ENCODE data around the gene ETNK2.
"Not testable (repeated sequence)": the region's sequence is repeated elsewhere in the genome, so short reads cannot be mapped to it uniquely, and the experiment has no call there.

Gene ETNK2

DNA sequence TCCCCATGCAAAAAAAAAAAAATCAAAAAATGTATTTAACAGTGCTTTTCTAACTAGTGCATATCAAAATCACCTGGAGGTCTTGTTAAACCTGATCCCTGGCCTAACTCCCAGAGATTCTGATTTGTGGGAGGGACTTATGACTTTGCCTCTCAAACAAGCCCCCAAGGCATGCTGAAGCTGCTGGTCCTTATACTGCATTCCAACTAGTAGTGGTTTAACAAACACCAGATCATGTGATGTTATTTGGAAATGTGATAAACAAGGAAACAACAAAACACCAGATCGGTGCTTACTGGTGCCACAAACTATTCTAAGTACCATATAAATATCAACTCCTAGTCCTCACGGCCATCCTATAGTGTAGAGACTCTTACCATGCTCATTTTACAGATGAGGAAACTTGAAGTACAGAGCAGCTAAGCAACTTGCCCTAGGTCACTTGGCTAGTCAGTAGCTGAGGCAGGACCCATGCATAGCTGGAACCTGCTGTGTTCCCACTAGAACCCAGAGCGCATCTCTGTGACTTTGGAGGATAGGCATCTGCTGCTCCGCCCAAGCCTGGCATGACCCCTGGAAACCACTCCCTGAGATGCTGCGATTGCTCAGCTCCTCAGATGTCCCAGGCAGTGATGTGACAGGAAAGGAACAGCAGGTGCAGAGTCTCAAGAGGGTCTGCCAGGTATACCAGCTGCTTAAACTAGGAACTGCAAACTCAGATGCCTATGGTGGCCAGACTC, 40.8 kb downstream of the ETNK2 start:
- no peak for DNase-seq
- in situ Hi-C loops (cut with MboI; ENCODE audit: low pct_unique_long_range_greater_than_20kb, low sequenced_read_pairs) = no loop called here

DNA sequence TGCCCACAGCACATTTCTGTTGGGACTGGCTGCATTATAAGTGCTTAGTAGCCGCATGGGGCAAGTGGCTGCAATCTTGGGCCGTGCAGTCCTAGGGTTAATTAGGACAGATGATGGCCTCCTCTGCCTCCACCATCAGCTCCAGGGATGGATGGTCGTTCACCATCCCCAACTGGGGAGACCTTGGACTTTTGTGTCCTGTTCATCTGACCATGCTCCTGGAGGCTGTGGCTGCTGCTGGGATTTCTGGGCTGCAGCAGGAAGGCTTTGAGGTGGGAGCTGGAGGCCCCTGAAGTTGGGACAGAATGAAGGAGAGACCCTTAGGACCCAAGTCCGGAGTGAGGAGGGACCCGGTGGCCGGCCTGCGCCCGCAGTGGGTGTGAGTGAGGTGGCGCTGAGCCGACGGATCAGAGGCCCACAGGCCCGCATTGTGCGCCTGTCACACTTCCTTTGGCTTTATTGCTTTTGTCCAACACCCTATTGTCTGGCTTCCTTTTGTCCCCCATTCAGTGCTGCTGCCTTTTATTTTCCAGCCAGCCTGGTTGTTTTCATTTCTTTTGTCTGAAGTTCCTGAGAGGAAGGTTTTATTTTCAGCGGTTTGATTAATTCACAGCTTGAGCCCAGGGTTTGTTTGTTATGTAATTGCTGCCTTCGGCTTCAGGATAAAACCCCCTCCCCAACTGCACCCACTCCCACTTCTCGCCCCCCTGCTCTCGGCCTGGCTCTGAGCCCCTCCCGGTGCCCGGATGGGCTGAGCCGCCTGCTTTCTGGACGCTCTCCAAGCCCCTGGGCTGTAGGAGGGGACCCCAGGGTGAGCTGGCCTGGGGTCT, 43.3 kb downstream of the ETNK2 start:
- no peak for DNase-seq
- in situ Hi-C loops (cut with MboI; ENCODE audit: low pct_unique_long_range_greater_than_20kb, low sequenced_read_pairs) = no loop called here

DNA sequence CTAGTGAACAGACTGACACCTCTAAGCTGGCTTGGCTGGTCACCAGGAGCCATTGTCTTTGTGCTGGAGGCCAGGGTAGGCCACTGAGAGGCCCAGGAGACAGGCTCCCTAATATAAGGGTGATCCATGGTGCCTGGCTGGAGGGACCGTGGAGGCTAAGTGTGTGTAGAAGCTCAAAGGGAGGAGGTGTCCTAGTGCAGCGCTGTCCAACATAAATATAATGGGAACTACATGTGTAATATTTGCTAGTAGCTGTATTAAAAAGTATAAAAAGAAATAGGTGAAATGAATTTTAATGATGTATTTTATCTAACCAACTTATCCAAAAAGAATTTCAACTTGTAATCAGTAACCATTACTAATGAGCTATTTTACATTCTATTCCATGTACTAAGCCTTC, 44.0 kb downstream of the ETNK2 start:
- in situ Hi-C loops (cut with MboI; ENCODE audit: low pct_unique_long_range_greater_than_20kb, low sequenced_read_pairs) = no loop called here
- DNase-seq = no peak

DNA sequence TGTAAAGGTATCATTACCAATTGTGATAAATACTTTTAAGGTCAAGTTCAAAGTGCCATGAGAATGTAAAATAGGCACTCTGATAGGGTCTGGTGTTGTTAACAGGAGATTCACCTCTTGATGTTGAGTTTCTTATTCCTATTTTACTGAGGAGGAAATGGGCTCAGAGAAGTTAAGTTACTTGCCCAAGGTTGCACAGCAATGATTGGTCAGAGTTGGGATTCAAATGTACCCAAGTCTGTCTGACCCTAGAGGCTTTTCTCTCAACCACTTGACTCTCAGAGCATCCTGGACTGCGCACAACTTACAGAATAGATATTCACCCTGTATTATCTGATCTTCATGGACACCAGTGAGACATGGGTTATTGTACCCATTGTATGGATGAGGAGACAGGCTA, 45.0 kb downstream of the ETNK2 start:
- in situ Hi-C loops (cut with MboI; ENCODE audit: low pct_unique_long_range_greater_than_20kb, low sequenced_read_pairs) = no loop called here
- no peak for DNase-seq

DNA sequence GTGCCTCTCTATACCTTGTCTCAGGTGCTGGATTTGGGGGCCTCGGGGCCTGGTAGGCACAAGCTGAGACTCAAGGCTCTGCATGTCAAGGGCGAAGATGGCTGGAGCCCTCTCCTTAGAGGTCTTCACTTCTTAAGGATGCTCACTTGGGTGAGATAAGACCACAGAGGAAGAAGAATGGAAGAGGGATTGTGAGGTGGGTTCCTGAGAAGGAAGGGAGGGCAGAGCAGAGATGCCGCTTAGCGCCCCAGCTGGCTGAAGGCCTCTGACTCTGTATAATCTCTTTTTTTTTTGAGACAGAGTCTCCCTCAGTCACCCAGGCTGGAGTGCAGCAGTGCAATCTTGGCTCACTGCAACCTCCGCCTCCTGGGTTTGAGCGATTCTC, 46.7 kb downstream of the ETNK2 start:
- no peak for DNase-seq
- in situ Hi-C loops (cut with MboI; ENCODE audit: low pct_unique_long_range_greater_than_20kb, low sequenced_read_pairs) = no loop called here

DNA sequence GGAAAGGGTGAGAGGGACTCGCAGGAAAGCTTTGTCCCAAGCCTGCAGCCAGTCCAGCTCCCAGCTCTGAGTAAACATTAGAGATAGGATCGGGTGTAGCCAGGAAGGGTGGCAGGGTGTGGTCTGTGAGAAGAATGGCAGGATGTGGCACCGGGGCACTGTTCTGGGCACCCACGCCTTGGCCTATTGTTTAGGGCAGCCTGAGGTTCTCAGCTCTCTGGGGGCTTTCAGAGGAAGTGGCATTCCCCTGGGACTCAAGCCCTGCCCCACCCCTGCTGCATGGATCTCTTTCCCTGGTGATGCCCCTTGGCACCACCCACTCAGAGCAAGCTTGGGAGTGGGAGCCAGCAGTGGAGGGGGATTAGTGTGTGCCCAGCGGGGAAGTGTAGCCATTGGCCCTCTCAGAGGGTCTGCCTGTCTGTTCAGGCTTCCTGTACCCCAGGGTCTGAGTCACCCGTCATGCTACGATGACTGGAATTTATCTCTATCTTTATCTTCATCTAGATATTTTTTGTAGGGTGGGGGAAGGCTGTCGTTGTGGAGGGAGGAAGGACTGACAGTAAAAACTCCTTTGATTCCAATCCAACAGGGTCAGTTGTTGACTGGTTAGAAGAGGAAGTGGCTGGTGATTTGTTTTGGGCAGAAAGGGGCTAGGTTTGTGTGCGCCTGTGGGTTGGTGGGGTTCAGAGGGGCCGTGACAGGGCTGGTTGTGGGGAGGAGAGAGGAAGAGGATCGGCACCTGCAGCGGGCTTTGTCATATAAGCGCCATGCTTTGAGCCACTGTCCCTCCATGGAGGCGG, 47.3 kb downstream of the ETNK2 start:
- in situ Hi-C loops (cut with MboI; ENCODE audit: low pct_unique_long_range_greater_than_20kb, low sequenced_read_pairs) = no loop called here
- no peak for DNase-seq

DNA sequence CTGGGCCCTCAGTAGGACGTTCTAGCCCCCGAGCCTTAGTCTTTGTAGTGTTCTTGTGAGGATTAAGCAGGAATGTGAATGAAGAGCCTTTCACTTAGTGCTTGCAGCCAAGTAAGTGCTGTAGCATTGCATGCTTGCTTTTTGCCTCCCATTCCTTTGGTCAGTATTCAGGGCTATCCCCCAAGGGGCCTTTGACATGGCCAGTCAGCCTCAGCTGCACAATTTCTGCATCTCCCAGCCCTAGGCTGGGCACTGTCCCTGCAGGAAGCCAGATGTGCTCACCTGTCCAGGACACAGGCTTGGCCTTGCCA, 48.5 kb downstream of the ETNK2 start:
- in situ Hi-C loops (cut with MboI; ENCODE audit: low pct_unique_long_range_greater_than_20kb, low sequenced_read_pairs) = no loop called here
- DNase-seq = no peak

DNA sequence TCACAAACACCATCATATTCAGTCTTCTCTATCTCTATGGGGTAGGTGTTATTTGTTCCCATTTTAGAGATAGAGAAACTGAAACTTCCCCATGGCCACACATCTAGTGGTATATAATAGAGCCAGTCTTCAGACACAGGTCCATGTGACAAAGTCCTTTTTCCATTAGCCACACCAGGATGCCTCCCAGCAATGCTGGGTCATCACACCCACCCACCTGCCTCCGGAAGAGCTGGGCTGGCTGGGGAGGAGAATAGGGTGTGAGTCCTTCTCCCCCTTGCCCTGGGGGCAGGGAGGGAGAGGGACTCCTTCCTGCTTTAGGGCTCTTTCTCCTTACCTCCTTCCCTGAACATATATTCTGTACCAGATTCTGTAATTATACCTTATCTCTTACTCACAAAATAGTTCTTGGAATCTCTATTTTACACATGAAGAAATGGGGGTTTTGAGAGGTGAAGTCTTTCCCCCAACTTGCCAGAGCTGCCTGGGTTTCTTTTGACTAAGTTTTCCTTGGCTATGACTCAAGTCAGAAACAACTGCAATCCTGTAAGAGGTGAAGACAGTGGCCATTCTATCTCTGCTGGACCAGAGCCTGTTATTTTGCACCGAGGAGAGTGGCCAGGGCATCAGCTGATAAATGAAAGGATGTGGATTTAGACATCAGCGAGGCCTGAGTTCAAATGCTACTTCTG, 49.0 kb downstream of the ETNK2 start:
- in situ Hi-C loops (cut with MboI; ENCODE audit: low pct_unique_long_range_greater_than_20kb, low sequenced_read_pairs) = no loop called here
- no peak for DNase-seq

DNA sequence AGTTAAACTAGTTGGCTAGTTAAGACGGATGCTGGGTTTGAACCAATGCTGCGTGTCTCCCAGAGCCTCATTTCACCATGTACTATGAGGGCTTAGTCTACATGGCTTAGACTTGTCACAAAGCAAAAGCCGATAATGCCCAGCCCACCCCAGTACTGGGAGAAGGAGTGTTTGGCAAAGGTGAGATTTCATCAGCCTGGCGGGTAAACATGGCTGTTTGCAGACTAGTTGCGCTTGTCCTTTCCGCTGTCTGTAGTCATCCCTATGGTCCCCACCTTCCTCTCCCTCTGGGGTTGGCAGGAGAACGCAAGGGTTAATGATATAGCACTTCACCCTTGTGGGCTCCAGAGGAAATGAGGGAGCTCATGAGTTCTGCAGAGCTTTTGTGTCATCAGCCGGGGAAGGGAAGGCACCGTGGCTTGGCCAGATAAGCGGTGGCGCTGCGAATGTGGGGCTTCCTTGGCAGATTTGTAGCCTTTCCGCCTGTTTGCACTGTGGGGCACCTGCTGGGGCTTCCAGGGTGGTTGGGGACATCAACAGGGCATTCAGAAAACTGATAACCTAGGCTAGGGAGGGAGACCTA, 49.7 kb downstream of the ETNK2 start:
- in situ Hi-C loops (cut with MboI; ENCODE audit: low pct_unique_long_range_greater_than_20kb, low sequenced_read_pairs) = no loop called here
- peak; percentile 12 for DNase-seq

DNA sequence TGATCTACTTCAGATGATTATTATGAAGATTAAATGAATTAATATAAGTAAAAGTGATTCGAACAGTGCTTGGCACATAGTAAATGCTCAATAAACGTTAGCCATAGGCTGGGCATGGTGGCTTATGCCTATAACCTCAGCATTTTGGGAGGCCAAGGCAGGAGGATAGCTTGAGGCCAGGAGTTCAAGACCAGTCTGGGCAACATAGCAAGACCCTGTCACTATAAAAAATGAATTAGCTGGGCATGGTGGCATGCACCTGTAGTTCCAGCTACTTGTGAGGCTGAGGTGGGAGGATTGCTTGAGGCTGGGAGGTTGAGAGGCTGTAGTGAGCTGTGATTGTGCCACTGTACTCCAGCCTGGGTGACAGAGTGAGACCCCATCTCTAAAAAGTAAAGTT, 52.1 kb downstream of the ETNK2 start:
- in situ Hi-C loops (cut with MboI; ENCODE audit: low pct_unique_long_range_greater_than_20kb, low sequenced_read_pairs); DNase-seq: not testable (repeated sequence)

DNA sequence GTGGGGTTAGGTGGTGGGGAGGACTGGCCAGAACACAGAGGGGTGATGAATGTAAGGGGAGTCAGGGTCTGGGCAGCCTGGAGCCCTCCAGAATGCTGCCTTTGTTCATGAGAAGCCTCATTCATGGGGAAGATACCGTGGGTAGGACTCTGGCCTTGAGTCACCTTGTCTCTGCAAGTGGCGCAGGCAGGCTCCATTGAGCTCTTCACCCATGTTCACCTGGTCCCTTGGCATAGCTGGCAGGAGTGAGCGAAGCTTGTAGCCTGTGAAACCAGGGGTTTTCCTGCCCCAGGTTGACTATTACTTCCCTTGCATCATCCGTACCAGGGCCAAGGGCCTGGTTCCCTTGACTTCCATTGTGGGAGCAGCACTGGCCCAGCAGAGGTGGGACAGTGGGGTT, 53.2 kb downstream of the ETNK2 start:
- no peak for DNase-seq

DNA sequence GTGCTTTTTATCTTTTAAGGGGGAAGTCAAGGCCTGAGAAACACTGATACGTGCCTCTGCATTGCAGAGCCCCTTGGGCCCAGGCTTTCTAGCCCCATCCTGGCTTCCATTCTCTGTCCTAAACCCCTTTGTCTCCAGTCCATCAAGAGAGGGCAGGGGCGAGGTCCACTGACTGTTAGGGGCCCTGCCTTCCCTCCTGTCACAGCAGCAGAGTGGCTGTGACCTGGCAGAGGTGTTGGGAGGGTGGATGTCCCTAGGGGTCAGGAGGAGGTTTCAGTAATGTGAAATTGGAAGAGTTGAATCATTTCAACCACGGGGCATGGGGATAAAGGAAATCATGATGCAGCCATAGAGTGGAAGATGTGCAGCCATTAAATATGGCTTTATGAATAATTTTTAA, 54.9 kb downstream of the ETNK2 start:
- no peak for DNase-seq
- in situ Hi-C loops (cut with MboI; ENCODE audit: low pct_unique_long_range_greater_than_20kb, low sequenced_read_pairs) = no loop called here

More for the DNA sequence above, 53.2 kb downstream of the ETNK2 start:
- in situ Hi-C loops (cut with MboI; ENCODE audit: low pct_unique_long_range_greater_than_20kb, low sequenced_read_pairs) = no loop called here

DNA sequence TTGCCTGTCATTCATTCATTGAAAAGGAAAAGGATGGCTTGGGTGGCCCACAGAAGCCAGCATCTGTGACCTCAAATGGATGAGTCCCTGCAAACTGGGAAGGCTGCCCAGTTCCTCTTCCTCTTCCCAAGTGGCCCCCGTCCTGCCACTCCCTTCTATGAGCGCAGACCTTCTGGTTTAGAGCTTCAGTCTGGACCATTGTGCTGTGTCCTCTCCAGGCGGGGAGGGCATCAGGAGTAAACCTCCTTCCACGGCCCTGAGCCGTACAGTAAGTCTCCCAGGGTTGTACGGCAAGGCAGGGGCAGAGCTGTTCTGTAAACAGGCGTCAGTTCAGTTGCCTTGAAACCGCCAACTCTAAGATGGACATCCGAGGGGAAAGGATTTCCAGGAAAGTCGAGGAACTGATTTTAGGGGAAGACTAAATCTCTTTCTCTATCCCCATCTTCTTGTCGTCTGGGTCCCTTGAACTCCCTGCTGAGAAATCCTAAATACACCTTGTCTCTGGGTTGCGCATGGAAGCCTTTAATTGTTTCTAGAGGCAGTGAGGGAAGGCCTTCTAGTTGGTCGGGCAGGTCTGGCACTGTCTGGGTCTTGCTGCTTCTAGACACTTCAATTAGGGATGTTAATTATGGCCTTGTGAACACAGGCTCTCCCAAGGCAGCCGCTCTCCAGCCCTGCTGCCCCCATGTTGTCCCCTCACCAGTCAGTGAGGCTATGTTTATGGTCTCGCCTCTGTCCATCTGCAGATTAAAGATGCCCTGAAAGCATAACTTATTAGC, 56.8 kb downstream of the ETNK2 start:
- DNase-seq = no peak
- in situ Hi-C loops (cut with MboI; ENCODE audit: low pct_unique_long_range_greater_than_20kb, low sequenced_read_pairs) = no loop called here

DNA sequence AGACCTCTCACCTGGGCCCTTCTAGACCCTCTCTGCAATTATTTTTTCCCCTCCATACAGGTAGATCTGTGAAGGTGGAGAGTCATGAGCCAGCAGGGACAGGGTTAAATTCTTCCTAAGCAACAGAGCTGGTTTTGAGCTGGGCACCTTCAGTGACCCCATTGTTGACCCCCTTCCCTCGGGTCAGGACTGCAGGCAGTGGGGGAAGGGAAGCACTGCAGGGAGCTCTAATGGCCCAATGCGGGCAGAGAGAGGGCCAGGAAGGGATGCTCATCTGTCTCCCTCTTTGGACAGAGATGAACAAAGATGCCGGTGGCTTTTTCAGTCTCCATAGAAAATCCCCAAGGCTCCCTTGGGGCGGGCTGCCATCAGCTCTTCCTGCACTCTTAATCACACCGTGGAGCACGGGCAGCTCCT, 57.5 kb downstream of the ETNK2 start:
- in situ Hi-C loops (cut with MboI; ENCODE audit: low pct_unique_long_range_greater_than_20kb, low sequenced_read_pairs) = no loop called here
- no peak for DNase-seq

DNA sequence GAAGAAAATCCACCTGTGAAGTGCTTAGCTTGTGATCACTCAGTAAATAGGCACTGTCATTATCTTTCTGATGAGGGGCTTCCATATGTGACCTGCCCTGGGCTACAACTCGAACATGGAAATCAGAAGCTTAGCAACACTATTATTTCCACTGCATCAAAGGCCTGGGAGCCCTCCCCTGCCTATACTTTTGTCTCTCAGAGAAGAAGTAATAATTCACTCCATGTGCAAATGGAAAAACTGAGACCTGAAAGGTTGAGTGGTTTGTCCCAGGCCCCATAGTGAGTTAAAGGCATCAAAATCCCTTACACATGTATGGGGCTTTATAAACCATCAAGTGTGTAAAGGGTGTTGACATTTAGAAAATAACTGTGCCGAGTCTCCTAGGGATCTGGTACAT, 58.1 kb downstream of the ETNK2 start:
- no peak for DNase-seq
- in situ Hi-C loops (cut with MboI; ENCODE audit: low pct_unique_long_range_greater_than_20kb, low sequenced_read_pairs) = no loop called here

DNA sequence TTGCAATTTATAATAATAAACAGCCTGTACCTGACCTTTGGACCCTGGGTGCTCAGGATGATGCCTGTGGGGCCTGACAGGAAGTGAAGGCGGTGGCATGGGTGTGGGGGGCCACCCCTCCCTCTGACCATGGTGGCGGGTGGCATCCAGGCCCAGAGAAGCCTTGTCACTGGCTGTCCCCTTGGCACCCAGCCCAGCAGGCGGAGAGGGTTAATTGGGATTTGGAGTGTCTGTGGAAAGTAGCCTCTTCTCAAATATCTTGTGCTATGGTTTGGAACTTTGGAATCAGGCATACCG, 58.5 kb downstream of the ETNK2 start:
- in situ Hi-C loops (cut with MboI; ENCODE audit: low pct_unique_long_range_greater_than_20kb, low sequenced_read_pairs) = no loop called here
- no peak for DNase-seq

DNA sequence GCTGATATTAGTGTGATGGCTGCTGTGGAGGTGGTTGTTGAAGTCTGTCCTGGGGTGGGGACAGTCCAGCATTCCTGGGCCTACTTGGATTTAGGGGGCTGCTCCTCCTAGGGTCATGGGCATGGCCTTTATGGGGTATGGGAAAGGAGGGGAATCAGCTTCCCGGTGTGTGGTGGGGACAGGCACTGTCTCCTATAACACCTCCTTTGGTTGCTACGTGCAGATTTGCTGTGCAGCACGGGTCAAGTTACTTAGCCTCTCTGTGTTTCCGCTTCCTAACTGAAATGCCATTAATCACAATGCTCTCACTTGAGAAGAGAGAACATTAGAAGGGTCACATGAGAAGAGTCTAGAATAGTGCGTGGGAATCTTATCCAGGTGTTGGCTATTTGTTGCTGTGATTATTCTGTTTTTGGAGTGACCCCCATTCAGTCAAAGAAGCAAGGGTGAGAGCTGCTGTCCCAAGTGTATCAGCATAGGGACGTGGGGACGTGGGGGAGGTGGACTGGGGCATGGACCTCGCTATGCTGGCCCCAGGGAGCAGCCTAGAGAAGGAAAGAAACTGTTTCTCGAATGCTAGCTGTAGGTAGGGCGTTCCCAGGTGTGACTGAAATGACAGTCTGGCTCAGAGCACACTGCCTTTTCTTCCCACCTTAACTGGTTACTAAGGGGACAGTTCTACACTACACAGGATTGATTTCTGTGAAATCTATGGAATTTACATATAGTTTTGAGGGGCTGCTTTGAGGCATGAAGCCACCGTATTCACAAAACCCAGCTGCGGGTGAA, 59.0 kb downstream of the ETNK2 start:
- DNase-seq = no peak
- in situ Hi-C loops (cut with MboI; ENCODE audit: low pct_unique_long_range_greater_than_20kb, low sequenced_read_pairs) = no loop called here

DNA sequence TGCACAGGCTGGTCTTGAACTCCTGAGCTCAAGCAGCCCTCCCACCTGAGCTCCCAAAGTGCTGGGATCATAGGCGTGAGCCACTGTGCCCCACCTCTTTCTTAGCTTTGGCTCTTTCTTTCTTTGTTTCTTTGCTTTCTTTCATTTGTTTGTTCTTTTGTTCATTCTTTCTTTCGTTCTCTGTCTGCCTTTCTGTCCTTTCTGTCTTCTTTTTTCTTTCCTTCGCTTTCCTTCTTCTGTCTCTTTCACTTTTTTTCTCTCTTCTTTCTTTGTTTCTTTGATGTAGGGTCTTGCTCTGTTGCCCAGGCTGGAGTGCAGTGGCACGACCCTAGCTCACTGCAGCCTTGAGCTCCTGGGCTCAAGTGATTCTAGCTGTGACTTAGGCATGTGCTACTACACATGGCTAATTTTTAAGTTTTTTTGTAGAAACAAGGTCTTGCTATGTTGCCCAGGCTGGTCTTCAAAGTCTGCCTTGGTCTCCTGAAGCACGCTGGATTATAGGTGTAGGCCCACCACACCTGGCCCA, 60.0 kb downstream of the ETNK2 start:
- no peak for DNase-seq
- in situ Hi-C loops (cut with MboI; ENCODE audit: low pct_unique_long_range_greater_than_20kb, low sequenced_read_pairs) = no loop called here
